Mesodermal cell (in vitro differentiated cells): ENCODE data around the gene CENPB.

Experiments
- H3K27ac ChIP-seq: 2 replicates; pipeline ENCODE4 v1.7.0; 2013; ENCODE audit warnings: mild to moderate bottlenecking, low read depth, low read length, moderate library complexity; ENCODE audit not compliant: severe bottlenecking
- H3K36me3 ChIP-seq: 2 replicates; pipeline ENCODE4 v1.7.1; 2013; ENCODE audit warnings: mild to moderate bottlenecking, low read length, moderate library complexity; ENCODE audit not compliant: control insufficient read depth, insufficient read depth
- H3K4me1 ChIP-seq: one replicate; pipeline ENCODE4 v1.7.1; 2013; ENCODE audit warnings: mild to moderate bottlenecking, low read length; ENCODE audit not compliant: insufficient read depth, control insufficient read depth, poor library complexity, severe bottlenecking
- H3K4me3 ChIP-seq: 2 replicates; pipeline ENCODE4 v1.7.0; 2013; ENCODE audit warnings: low read length, control low read depth, mild to moderate bottlenecking; ENCODE audit not compliant: insufficient read depth, poor library complexity, severe bottlenecking; ENCODE audit errors: extremely low read depth
- H3K9me3 ChIP-seq: 2 replicates; pipeline ENCODE4 v1.7.1; 2013; ENCODE audit warnings: mild to moderate bottlenecking, low read length, moderate library complexity; ENCODE audit not compliant: control insufficient read depth
- WGBS, 2 experiments: methylation state at CpG; one replicate each; pipeline ENCODE4 v1.1.5; 2013; ENCODE audit warnings: missing lambda C conversion rate in 2 of 2; ENCODE audit not compliant: insufficient coverage in 2 of 2; 5-methylcytosine and 5-hydroxymethylcytosine counted together

Gene CENPB

DNA sequence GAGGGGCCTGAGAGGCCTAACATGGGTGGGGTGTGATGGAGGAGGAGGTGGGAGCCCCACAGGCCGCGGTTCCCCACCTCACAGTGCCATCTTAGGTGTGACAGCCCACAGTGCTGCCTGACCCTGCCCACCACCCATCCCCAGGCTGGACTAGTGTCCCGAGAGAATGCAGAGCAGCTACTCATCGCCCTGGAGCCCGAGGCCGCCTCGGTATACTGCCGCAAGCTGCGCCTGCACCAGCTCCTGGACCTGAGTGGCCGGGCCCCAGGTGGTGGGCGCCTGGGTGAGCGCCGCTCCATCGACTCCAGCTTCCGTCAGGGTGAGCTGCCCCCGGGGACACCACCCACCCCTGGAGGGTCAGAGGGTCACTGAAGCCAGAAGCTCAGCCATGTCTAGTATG, 38.5 kb downstream of the CENPB start:
- H3K9me3 ChIP-seq, result no peaks in the 10 kb centered on the region
- H3K36me3 ChIP-seq, result no peaks in the 10 kb centered on the region
- H3K4me3 ChIP-seq, result no peak overlapping the region
- peaks cover 6% of the 10 kb centered on the region for H3K4me1 ChIP-seq
- H3K27ac ChIP-seq, result no peak overlapping the region
- WGBS, 2 experiments, result 94 to 98% methylated on average over 12 to 14 of the region's 16 CpGs

DNA sequence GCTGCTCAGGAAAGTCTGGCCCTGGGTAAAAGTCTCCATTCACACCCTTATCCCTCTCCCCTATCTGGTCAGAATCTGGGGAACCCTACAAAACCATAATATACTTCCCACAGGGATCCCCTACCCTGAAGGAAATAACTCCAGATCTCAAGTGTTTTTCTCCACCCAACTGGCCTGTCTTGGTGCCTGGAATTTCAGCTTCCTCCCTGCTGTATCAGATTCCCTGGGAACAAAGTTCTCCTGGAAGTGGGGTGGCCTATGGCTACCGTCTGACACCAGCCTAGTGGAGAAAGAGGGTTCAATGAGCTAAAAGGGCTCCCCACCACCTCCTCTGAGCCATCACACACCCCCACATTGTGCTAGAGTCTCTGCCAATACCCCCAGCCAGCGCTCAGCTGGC, 39.1 kb downstream of the CENPB start:
- peaks cover 6% of the 10 kb centered on the region for H3K4me1 ChIP-seq
- H3K4me3 ChIP-seq, result no peak overlapping the region
- no peaks in the 10 kb centered on the region for H3K9me3 ChIP-seq
- 100% methylated on average over 1 of the region's 2 CpGs for WGBS, 2 experiments
- H3K27ac ChIP-seq, result no peak overlapping the region
- no peaks in the 10 kb centered on the region for H3K36me3 ChIP-seq

DNA sequence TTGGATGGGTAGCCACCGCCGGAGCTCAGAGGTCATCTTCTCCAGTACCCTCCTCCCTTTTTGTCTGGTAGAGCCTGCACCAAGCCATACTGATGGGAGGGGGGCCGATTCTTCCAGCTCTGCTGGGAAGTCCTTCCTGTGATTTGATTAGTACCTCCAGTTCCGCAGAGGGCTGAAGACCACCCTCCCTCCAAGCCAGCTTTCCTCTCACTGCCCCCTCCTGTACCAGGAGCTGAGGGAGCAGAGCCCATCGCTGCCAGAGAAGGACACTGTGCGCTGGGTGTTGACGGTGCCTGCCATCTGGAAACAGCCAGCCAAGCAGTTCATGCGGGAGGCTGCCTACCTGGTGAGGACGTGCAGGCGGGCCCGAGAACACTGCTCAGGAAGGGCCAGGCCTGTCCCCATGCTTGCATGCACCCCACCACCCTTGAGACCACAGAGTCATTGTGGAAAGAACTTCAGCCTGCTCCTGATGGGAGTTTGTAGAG, 40.8 kb downstream of the CENPB start:
- Histone ChIP-seq H3K9me3 (no peaks in the 10 kb centered on the region), H3K4me1 (peaks cover 6% of the 10 kb centered on the region), H3K27ac (no peak overlapping the region), H3K36me3 (no peaks in the 10 kb centered on the region), H3K4me3 (no peak overlapping the region)
- WGBS, 2 experiments, result 84 to 90% methylated on average over 4 to 5 of the region's 11 CpGs

DNA sequence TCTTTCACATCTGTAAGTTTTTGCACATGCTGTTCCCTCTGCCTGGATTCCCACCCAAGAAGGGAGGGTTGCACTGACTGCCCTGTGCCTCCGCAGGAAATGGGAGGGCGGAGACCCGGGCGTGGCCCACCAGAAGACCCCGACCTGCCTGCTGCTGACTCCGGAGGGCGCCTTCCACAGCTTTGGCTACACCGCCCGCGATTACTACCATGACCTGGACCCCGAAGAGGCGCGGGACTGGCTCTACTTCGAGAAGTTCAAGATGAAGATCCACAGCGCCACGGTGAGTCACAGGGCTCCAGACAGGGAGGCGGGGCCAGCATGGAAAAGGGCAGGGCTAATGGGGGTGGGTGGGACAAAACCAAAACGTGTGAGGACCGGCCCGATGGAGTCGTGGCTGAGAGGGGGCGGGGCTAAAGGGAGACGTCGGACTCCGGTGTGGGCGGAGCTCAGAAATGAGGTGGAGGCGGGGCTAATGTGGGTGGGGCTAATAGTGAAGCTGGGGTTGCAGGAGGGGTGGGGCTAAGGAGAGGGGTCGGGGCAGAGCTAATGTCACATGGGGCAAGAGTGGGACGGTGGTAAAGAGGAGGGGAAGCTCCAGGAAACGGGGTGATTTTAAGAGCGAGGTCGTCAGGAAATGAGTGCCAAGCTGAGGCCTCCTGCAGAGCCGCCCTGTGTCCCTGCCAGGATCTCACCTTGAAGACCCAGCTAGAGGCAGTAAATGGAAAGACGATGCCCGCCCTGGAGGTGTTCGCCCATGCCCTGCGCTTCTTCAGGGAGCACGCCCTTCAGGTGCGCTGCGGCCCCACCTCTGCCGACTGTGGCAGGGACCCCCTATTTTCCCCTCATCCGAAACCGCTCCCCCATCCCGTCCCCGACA, 41.5 kb downstream of the CENPB start:
- peaks cover 3% of the 10 kb centered on the region for H3K4me1 ChIP-seq
- no peak overlapping the region for H3K4me3 ChIP-seq
- WGBS, 2 experiments, result 41 to 46% methylated on average over 31 to 38 of the region's 45 CpGs
- H3K27ac ChIP-seq, result no peak overlapping the region
- H3K36me3 ChIP-seq, result no peaks in the 10 kb centered on the region
- H3K9me3 ChIP-seq, result no peaks in the 10 kb centered on the region

DNA sequence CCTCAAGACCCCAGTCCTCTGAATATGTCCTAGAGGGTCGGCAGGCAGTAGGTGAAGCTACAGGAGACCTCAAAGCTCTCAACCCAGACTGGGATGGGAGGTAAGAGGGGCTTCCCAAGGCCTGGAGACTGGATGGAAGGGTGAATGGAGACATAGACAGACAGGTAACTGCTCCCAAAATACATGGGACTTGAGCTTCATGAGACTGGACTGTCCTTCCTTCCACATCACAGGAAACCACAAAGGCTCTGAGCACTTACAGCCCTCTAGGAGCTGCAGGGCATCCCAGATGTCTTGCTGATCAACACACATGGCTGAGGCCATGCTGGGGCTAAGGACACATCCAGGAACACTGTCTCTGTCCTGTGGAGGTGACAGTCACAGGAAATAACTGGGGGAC, 42.5 kb downstream of the CENPB start:
- no peaks in the 10 kb centered on the region for H3K9me3 ChIP-seq
- H3K4me3 ChIP-seq, result no peak overlapping the region
- H3K27ac ChIP-seq, result no peak overlapping the region
- H3K36me3 ChIP-seq, result no peaks in the 10 kb centered on the region
- H3K4me1 ChIP-seq, result no peaks in the 10 kb centered on the region
- WGBS, 2 experiments, result 100% methylated on average over 1 of the region's 1 CpG

DNA sequence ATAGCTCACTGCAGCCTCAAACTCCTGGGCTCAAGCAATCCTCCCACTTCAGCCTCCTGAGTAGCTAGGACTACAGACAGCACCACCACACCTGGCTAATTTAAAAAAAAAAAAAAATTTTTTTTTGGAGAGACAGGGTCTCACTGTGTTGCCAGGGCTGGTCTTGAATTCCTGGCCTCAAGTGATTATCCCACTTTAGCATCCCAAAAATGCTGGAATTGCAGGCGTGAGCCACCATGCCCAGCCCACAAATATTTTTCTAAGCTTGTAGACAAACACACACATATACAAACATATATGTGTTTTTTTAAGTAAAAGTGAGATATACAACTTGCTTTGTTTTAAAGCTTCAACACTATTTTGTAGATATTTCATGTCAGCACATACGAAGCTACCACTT, 43.3 kb downstream of the CENPB start:
- H3K4me1 ChIP-seq, result no peaks in the 10 kb centered on the region
- H3K36me3 ChIP-seq, result no peaks in the 10 kb centered on the region
- H3K9me3 ChIP-seq, result no peaks in the 10 kb centered on the region
- WGBS, 2 experiments, result no CpG with 5 or more reads among the region's 2 CpGs
- H3K4me3 ChIP-seq, result no peak overlapping the region
- H3K27ac ChIP-seq, result no peak overlapping the region

DNA sequence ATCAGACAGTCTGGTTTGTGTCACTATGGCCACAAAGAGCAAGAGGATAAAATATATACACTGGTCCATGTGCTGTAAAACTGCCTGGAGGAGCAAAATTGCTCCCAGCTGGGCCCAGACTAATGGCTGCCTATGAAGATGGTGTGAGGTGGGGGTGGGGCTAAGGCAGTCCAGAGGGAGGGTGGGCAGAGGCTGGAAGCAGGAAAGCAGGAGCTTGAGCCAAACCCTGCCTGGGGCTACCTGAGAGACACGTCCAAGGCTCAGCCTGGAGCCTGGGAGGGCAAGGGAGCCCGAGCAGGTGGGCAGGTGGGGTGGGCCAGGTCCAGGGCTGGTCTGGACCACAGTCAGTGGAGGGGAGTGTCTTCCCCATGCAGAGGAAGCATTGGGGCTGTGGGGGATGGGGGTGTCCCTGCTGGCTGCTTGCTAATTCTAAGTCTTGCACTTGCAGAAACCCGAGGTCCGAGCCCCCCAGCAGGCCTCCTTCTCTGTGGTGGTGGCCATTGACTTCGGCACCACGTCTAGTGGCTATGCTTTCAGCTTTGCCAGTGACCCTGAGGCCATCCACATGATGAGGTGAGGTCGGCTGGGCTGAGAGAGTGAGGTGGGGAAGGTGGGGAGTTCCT, 44.6 kb downstream of the CENPB start:
- 69 to 78% methylated on average over 6 of the region's 7 CpGs for WGBS, 2 experiments
- no peak overlapping the region for H3K27ac ChIP-seq
- no peaks in the 10 kb centered on the region for H3K36me3 ChIP-seq
- no peak overlapping the region for H3K4me3 ChIP-seq
- H3K4me1 ChIP-seq, result no peaks in the 10 kb centered on the region
- H3K9me3 ChIP-seq, result no peaks in the 10 kb centered on the region

DNA sequence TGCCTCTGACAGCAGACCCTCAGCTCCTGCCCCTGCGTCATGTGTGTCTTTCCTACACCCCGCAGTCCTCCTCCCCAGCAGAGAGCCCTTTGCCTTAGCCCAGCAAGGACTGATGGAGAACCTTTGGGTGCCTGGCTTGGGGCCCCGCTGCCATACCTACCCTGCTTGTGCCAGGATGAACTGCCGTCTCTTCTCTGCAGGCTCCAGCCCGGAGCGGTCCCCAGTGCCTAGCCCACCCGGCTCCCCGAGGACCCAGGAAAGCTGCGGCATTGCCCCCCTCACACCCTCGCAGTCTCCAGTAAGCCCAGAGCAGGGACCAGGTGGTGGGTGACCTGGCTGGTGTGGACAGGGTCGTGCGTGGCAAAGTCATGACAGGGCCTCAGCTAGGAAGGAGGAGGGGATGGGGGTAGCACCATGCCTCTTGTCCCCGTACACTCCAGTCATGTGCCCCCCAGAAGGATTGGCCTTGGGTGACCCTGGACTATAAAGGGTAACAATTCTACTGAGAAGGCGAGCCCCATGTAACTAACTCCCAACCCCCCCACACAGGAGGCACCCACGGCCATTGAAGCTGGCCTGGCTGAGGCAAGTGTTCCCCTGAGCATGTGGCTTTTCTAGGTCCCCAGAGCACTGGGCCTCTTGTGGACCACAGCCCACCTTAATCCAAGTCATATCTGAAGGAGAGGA, 45.8 kb downstream of the CENPB start:
- no peaks in the 10 kb centered on the region for H3K9me3 ChIP-seq
- no peak overlapping the region for H3K27ac ChIP-seq
- H3K36me3 ChIP-seq, result no peaks in the 10 kb centered on the region
- no peaks in the 10 kb centered on the region for H3K4me1 ChIP-seq
- no peak overlapping the region for H3K4me3 ChIP-seq
- 93 to 97% methylated on average over 7 to 14 of the region's 15 CpGs for WGBS, 2 experiments

DNA sequence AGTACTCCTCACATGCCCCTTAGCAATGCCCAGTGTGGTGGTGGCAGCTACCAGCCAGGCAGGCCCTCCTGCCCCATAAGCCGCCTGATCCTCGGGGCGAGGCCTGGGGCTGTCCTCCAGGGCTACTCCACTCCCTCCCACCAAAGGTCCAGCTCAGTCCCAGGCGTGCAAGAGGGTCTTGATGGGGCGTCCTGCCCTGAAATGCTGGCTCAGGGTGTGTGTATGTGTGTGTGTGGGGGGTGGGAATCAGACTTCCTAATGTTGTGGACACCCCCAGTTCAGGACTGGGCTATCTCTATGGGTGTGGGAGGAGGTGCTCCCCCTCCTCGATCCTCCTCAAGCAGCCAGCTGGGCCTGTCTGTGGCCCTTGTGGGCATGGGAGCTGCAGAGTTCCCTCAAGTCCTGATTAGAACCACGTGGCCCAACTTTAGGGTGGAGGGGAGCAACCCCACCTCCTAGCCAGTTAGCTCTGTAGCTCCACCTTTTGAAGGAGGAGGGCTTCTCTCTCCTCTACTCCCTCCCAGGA, 46.6 kb downstream of the CENPB start:
- Histone ChIP-seq H3K27ac (no peak overlapping the region), H3K4me1 (no peaks in the 10 kb centered on the region), H3K36me3 (no peaks in the 10 kb centered on the region), H3K9me3 (no peaks in the 10 kb centered on the region), H3K4me3 (no peak overlapping the region)
- WGBS, 2 experiments, result 88 to 93% methylated on average over 1 to 5 of the region's 7 CpGs

DNA sequence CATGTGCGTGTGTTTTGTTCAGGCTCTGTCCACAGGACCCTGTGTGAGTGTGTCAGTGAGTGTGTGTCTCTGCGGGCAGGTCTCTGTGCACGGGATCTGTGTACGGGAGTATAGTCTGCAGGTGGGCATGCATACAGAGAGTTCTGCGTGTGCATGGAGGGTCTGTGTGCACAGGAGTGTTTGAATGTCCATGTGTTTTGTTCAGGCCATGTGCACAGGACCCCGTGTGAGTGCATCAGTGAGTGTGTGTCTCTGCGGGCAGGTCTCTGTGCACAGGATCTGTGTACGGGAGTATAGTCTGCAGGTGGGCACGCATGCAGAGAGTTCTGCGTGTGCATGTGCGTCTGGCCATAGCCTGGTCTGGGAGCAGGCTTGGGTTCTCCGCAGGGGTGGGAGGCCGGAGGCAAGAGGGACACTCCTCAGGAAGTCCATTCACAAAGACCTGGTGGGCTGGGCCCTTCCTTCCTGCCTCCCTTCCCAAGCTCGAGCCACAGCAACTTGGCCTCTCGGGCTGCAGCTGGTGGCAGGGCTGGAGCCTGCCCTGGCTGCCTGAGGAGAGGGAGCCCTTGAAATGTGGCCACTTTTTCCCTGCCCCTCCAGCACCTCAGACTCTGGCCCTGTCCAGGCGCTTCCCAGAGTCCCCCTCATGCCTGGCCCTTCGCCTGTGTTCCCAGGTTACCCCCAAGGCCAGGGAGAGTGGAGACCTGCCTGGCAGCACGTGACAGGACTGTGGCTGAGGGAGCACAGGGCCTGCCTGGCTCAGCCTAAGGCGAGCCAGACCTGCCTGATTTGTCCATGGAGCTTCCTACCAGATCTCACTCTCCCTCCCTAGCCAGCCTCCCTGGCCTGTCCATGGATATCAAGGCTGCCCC, 47.2 kb downstream of the CENPB start:
- Histone ChIP-seq H3K36me3 (no peaks in the 10 kb centered on the region), H3K4me3 (no peak overlapping the region), H3K4me1 (no peaks in the 10 kb centered on the region), H3K9me3 (no peaks in the 10 kb centered on the region), H3K27ac (no peak overlapping the region)
- 73 to 78% methylated on average over 16 to 18 of the region's 19 CpGs for WGBS, 2 experiments
